HG03439 (cell line): ENCODE data around the gene ARMC7.
A peak's percentile ranks its signal among the peaks of the same experiment; 100 is the strongest.

Experiments used
- ATAC-seq: cut with Tn5 transposase; IDR thresholded peaks from one replicate; pipeline ENCODE4 v1.9.1; 2021; ENCODE audit warnings: mild to moderate bottlenecking, moderate library complexity; ENCODE audit not compliant: unreplicated experiment

The ARMC7 gene

GRCh38 chr17:75098861-75099260 is 10.9 kb upstream of the ARMC7 start:
- no peak for ATAC-seq

- ATAC-seq = no peak
Measured at GRCh38 chr17:75099881-75100595, 9.7 kb upstream of the ARMC7 start.

GRCh38 chr17:75102385-75102821 is 7.4 kb upstream of the ARMC7 start:
- ATAC-seq = no peak

GRCh38 chr17:75103601-75104554 is 5.9 kb upstream of the ARMC7 start:
- ATAC-seq = no peak

- ATAC-seq = no peak
Measured at GRCh38 chr17:75105126-75106080, 4.4 kb upstream of the ARMC7 start.

GRCh38 chr17:75108193-75108592 is 1.6 kb upstream of the ARMC7 start:
- no peak for ATAC-seq

- ATAC-seq = no peak
Measured at GRCh38 chr17:75109046-75109406, 743 bp upstream of the ARMC7 start.

GRCh38 chr17:75110234-75110937 is 617 bp downstream of the ARMC7 start:
- no peak for ATAC-seq

GRCh38 chr17:75111777-75112335 is 2.1 kb downstream of the ARMC7 start:
- no peak for ATAC-seq

GRCh38 chr17:75113798-75114551 is 4.2 kb downstream of the ARMC7 start:
- peak; percentile 51 for ATAC-seq

- no peak for ATAC-seq
Measured at GRCh38 chr17:75114552-75115314, 5.0 kb downstream of the ARMC7 start.

- ATAC-seq = no peak
Measured at GRCh38 chr17:75115555-75115954, 5.8 kb downstream of the ARMC7 start.

GRCh38 chr17:75116737-75117136 is 7.0 kb downstream of the ARMC7 start:
- no peak for ATAC-seq

GRCh38 chr17:75118307-75118706 is 8.5 kb downstream of the ARMC7 start:
- ATAC-seq = no peak

GRCh38 chr17:75124041-75124818 is 14.5 kb downstream of the ARMC7 start:
- no peak for ATAC-seq

GRCh38 chr17:75124819-75125162 is 15.0 kb downstream of the ARMC7 start:
- ATAC-seq = no peak

- ATAC-seq = no peak
Measured at GRCh38 chr17:75125984-75126383, 16.2 kb downstream of the ARMC7 start.

GRCh38 chr17:75126954-75127353 is 17.2 kb downstream of the ARMC7 start:
- ATAC-seq = no peak
